Stimulated activated CD4-positive, alpha-beta T cell treated with anti-CD3 and anti-CD28 coated beads, Interleukin-4, amount 100 ng/mL, for 24 hours (primary cell): ENCODE results near the gene PRR20G.
"Not testable (repeated sequence)": the region's sequence is repeated elsewhere in the genome, so short reads cannot be mapped to it uniquely, and the experiment has no call there.

Source experiments
- DNase-seq: peaks from one replicate; pipeline ENCODE4 v3.0.0-alpha.2; 2020

PRR20G gene

DNA sequence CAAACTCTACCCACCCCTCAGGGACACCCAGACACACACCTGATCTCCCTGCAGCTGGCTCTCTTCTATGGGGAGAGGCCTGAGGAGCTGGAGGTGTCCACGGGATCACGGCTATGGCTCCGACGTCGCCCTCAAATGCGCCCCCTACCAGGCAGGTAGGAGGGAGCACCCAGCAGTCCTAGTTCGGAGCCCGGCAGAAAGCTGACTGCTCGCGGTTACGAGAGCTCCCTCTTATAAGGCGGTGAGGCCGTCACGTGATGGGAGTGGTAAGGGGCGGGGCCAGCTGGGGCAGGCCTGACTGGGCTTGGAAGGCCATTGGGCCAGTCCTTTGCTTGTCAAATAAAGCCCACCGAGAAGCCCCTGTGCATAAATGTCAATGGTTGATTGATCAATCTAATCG is at the start of gene PRR20G:
Gene PRR20G, minus strand, starts transcription at position 207 of the 400 bp plus-strand sequence. CDS start 681 bp downstream, outside the sequence.
- DNase-seq, result no peak

- no peak for DNase-seq
Measured at GRCh38 chr3:127337001-127337400, 49.2 kb upstream of the PRR20G start.

DNA sequence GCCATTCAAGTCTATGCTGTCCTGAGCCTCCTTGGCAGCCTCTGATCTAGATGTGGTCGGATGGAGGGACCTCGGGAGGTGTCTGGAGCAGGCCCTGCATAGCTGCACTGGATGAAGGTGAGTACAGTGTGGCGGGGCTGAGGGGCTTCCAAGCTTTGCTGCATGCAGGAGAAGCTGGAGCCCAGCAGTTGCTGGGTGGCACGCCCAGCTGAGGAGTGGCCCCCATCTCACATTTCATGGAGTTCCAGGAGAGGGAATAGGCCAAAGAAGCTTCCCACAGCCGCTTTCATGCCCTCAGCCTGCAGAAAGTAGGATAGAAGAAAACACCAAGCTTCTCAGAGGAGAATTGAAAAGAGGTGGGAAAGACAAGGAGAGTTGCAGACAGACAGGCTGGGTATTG is 48.3 kb upstream of the PRR20G start:
- DNase-seq, result no peak

- no peak for DNase-seq
Measured at GRCh38 chr3:127330385-127330784, 42.5 kb upstream of the PRR20G start.

DNA sequence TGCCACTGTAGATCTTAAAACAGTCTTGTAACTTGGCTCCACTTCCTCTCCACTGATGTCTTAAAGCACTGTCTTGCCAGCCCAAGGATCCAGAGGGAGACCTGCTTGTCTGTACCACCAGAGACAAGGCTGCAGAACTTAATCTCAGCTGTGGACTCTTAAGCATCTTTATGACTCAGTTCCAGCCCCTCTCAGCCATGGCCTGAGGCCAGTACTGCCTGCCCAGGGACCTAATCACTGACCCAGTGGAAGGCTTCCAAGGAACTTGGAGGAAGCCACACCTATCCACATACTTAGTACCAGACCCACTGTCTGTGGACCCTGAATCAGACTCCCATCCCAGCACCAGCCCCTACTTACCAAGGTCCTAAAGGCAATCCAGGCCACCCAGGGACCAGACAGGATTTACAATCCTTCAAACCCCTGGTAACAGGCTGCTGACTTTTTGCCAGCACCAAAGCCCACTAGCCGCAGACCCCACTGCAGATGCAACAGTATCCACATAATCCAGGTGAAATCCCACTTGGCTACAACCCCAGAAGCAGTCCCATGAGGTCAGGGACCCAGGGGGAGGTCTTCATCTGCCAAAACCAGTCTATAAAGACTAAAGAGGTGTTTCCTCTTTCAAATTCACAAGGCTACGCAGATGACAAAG is 41.9 kb upstream of the PRR20G start:
- no peak for DNase-seq

DNA sequence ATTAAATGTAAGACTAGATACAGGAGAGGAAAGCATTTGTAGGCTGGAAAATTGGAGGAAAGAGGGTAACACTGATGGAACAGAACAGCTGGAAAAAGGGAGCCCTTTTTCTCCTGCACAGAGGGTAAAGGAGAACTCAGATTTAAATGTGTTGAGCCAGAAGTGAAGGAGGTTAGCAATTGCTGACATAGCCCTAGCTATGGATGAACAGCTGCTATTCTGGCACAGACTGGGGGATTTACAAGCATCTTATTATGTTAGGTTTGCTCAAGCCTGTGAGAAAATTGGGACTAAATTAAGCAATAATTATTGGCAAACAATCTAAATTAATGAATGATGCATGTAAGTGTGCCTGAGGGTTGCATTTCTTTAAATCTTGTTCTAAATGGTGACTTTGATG is 40.6 kb upstream of the PRR20G start:
- no peak for DNase-seq

DNA sequence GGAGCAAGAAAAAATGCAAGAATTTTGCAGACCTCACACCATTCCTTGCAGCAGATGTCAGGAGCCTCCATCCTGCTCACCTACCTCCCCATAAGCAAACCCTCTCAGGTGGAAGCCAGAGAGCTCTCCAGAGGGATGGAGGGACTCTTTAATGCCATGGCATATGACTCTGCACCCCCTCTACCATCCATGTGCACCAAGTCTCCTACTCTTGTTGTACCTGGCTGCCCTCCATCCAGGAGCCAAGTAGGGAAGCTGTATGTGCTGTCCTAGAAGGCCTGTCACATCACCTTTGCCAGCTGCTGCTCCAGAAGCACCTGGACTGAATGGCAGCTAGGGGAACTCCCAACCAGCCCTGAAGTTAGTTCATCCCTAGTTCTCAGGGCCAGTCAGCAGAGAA is 38.5 kb upstream of the PRR20G start:
- DNase-seq, result no peak

DNA sequence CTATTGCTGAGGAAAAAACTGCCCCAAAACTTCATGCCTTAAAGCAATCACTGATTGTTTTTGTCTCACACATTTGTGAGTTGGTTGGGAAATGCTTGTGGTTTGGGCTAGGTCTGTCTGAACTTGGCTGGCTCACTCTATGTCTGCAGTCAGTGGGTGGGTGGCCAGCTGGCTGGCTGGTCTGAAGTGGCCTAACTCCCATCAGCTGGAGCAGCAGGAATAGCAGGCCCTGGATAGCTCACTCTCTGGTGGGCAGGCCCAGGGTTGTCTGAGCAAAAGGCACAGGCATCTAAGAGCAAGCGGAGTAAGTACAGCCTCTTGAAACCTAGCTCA is 37.7 kb upstream of the PRR20G start:
- no peak for DNase-seq

DNA sequence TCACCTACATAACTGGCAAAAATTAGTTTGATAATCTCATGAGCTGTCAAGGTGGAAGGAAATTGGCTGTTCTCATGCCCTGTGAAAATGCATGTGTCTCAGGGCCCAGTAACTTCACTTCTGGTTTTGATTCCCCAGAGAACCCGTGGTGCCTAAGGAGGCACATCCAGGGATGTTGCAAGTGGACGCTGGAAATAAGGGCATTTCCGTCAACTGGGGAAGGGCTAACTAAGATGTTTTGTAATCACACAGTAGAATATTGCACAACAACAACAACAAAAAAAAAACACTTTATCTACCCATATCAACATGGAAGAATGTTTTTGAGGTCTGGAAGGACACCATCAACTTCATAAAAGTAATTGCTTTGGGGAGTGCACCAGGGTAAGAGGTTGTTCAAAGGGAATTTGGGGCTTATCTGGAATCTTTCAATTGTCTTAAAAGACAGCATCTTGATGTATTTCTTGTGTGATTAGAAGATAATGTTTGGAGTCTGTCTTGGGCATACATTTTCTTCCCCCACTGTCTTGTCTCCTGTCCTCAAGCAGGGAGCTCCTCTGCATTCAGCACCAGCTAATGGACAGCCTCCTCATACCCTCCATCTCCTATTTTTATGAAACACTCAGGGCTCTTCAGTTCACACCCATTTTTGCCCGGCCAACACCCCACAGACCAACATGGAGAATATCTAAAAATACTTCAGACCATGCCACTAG is 37.2 kb upstream of the PRR20G start:
- DNase-seq, result no peak

GRCh38 chr3:127324076-127324475 is 36.2 kb upstream of the PRR20G start:
- DNase-seq, result no peak

- no peak for DNase-seq
Measured at GRCh38 chr3:127323581-127323980, 35.7 kb upstream of the PRR20G start.

DNA sequence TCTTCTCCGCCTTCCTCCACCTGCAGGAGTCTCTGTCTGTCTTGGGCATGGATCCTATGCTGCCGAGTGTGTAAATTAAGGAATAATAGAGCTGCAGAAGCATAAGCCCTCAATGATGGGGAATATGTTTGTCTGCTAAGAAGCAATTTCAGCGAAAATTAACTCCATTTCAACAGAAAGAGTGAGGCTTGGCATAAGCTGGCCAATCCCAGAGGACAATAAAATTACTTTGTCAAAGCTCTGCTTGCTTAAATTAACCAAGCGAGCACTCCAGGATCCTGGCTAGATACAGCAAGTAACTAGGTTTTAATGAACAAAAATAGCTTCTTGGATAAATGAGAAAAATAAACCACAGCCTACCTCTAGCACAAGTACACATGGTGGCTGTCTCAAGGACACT is 33.5 kb upstream of the PRR20G start:
- DNase-seq, result no peak

DNA sequence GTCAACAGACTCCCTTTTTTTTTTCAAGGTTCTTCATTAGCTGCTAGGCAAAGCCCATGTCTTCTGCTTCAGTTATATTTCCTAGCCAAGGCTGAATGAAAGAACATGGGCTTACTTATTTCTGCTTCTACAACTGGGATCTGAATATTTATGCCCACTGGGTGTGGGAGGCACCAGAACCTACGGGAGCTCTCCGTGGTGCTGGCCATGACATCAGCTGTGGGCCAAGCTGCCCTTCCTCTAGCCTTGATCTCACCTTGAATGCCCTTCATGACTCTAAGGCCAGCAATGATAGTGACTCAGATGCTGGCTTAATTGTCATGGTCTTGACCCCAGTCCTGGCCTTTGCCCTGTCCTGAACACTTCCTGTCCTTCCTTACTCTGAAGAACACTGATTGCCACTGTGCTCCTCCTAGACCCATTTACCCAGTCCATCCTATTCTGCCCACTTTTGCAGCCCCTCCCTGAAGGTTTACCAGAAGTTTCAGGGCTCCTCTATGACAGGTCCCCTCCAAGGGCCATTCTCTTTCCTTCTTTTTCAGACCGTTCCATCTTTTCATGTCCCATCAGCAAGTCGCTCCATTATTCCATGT is 32.8 kb upstream of the PRR20G start:
- no peak for DNase-seq

GRCh38 chr3:127316685-127317084 is 28.8 kb upstream of the PRR20G start:
- no peak for DNase-seq

GRCh38 chr3:127312818-127313217 is 25.0 kb upstream of the PRR20G start:
- no peak for DNase-seq

DNA sequence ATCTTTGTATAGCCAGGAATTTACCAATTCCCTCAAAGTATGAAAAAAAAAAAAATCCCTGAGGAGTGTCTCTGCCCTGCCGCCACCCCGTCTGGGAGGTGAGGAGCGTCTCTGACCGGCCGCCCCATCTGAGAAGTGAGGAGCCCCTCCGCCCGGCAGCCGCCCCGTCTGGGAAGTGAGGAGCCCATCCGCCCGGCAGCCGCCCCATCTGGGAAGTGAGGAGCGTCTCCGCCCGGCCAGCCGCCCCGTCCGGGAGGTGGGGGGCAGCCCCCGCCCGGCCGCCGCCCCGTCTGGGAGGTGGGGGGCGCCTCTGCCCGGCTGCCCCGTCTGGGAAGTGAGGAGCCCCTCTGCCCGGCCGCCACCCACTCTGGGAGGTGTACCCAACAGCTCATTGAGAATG is 21.0 kb upstream of the PRR20G start:
- DNase-seq, result not testable (repeated sequence)

DNA sequence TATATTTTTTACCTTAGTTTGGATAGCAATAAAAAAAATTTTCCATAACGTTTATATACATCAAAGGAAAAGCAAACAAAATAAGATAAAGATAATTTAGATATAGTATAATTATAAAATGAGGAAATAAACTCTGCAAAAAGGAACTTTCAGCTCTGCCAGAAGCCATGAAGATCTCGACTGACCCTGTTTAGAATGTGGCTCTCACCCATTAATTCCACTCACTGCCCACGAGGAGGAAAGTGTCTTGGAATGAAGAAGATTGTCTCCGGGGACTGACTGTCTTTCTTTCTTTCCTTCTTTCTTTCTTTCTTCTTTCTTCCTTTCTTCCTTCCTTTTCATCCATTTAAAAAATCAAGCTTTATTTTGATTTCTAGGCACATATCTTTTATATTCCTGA is 20.1 kb upstream of the PRR20G start:
- no peak for DNase-seq

- no peak for DNase-seq
Measured at GRCh38 chr3:127307112-127307835, 19.4 kb upstream of the PRR20G start.

DNA sequence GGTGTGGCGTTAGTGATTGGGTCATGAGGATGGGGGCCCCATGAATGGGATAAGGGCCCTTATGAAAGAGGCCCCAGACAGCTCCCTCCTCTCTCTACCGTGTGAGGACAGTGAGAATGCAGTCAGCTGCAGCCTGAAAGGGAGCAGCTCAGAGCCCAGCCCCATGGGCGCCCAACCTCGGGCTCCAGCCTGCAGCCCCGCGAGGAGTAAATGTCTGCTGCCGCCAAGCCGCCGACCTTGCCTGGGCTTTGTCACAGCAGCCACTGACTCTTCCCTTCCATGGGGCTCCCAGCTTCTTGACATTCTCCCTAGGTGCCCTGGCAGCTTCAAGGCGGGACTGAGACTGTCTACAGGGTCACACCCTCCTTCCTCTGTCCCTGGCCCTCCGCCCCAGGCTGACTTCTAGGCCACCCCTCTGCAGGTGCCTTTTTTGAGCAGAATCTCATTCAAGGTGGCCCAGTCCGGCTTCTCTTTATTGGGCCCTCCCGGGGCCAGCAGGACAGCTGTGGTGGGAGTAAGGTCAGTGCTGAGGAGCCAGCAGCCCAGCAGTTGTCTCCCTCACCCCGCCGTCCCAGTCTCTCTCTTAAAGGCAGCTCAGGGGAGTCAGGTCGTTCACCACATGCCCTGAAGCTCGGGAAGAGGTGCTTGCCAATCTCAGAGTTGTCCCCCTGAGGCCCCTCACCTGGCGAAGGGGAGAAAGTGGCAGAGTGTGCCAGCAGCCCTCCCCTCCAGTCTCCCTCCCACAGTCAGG is 18.7 kb upstream of the PRR20G start:
- DNase-seq, result no peak

- no peak for DNase-seq
Measured at GRCh38 chr3:127305499-127306060, 17.7 kb upstream of the PRR20G start.

- DNase-seq, result no peak
Measured at GRCh38 chr3:127304121-127304744, 16.4 kb upstream of the PRR20G start.

DNA sequence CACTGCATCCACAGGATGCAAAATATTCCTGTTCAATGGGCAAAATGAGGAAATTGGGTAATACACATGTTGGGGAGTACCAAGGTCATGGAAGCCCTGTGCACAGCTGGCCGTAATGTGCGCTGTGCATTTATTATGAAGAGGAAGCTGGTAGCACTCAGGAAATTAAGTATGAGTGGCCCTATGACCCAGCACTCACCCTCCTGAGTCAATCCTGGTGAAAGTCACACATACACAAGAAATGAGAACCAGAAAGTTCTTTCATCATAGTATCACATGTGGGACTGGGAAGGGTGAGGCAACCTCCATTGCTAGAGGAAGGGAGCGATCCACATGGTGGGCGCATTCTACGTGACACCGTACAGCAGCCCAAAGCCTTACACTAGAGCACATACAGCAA is 11.4 kb upstream of the PRR20G start:
- DNase-seq, result no peak
